GM19240 (cell line): ENCODE results near the gene LRTM1.

Source experiments
- DNase-seq: peaks from one replicate; pipeline ENCODE4 v3.0.0; 2011; ENCODE audit warnings: low spot score; ENCODE audit not compliant: insufficient read length

LRTM1 gene

DNA sequence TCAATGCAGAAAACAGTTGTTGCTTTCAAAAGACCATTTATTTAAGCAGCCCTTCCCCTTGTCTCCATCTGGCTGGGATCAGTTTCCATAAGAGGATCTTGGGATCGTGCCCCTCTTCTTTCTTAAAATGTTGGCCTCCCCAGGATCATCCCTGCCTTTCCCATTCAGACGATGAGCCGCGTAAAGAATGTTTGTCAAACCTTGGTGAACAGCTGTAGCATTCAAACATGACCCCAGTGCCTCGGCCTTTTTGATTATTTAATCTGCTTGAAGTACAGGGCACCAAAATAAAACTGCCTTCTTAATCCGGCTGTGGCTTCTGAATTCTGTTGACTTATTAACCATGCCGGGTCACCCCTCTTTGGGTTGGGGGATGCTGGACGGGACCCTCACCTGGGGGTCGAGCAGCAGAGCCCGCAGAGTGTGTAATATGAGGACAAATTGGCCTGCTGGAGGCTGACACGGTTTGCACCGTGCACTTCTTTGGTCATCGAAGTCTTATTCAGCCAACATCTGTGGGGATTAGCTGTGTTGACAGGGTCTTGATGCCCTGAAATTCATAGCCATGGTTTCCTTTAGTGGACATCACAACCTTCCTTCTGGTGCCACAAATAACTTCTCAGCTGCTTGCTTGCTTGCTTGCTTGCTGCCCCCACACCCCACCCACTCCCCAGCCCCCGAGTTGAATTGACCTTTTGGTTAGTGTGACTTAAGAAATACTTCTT is at the start of gene LRTM1:
TSS of gene LRTM1 (minus strand) at position 14 of the 725 bp plus-strand sequence. CDS start 148 bp downstream, outside the sequence.
- no peak for DNase-seq

DNA sequence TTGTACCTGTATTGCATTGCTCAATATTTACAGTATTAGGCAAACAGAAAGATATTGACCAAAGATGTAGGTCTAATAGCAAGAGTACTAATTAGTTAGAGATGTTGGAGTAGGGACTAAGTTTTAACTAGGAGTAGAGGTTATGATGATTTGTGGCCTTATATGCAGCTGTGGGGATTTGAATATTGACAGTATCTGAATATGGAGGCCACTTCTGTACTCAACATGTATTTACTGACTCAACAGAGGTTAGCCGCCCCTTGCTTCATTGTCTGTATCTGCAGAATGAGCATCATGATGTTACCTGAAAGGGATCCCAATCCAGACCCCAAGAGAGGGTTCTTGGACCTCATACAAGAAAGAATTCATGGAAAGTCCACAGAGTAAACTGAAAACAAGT is 49.6 kb upstream of the LRTM1 start:
- DNase-seq: no peak

GRCh38 chr3:54970895-54971294 is 43.0 kb upstream of the LRTM1 start:
- DNase-seq: no peak

DNA sequence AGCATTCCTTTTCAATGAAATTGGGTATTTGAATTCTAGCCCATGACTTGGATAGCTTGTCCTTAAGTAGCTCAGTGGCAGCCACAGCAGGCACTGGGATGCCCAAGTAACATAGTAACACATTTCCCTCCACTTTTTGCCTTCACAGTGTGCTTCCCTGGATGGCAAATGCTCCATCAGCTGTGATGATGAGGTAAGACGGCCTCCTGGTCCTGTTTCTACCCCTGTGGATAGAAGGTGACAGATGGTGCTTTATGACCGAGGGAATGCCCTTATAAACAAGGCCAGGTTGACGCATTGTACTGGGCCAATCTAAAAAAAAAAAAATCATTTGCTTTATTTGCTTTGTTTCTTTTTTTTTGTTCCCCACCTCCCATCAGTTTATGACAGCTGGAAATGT is 41.8 kb upstream of the LRTM1 start:
- no peak for DNase-seq

DNA sequence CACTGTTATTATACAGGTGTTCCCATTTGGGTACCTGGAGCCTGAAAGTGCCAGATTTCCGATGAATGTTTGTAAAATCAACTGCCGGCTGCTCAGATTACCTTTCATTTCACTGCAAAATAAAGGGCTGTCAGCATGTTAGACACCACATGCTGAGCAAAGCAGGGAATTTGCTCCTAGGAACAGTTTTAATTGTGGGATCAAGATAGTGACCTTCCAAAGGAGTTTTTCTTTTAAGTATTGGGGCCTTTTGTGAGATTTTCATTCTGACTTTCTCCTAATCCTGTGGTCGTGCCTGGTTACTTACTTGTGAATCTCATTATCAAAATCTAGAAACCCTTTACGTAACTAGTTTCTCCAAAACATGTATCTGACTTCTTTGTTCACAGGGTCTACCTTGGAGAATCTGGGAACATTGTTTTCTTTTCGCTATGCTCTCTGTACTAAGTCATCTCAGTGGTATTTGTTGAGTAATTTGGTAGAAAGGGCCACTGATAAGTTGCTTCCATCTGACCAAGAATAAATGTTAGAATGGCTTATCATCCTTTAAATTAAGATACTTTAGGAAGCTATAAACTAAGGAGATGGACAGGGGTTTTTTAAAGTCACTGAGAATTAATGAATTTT is 40.8 kb upstream of the LRTM1 start:
- no peak for DNase-seq

DNA sequence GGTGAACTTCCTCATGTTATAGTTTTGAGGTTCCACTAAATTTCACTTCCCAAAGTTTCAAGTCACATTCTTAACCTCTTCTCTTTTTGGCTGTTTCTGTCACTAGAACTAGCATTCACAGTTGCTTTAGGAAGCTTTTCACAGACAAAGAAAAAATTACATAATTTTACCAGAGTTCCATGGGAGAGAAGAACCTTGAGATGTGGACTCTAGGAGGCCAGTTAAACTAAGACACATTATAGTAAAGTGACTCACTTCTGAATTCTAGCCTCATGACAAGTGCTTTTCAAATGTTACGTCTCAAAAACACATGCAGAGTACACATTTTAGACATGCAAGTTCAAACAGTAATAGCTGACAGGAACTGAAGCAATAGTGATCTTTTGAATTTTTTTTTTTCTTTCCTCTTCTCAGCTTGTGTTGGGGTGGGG is 39.9 kb upstream of the LRTM1 start:
- no peak for DNase-seq

- no peak for DNase-seq
Observed at GRCh38 chr3:54966979-54967378, 39.1 kb upstream of the LRTM1 start.

DNA sequence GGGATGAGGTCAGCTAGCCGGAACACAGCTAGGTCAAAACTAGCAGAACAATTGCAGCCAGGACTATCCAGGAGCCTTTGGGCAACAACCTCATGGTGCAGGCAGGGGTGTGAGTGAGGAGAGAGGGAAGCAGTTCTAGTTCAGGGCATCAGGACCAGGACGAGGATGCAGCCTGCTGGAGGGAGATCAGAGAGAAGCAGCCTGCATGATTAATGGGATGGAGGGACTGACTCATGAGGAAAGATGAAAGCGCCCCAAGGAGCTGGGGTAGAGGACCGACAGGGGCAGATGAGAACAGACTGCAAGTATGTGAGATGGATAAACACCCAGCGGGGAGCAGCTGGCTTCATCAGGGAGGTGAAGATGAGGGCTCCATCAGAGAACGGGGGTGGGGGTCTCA is 37.9 kb upstream of the LRTM1 start:
- DNase-seq: no peak

DNA sequence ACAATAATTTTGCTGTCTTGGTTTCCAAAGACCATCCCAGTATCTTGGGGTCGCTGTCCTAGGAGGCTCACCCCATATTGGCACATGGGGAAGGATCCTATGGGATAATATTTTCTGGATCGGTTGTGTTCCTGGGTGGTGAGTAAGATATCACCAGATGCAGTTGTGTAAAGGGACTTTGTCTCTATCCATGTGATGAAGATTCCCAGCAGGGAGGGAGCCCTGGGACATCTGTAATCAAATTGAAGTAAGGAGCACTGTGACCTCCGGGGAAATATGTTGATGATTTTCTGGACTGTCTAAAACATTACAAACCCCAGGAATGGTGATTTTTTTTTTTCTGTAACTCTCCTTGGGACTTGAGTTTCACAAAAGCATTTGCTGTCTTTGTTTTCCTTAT is 36.2 kb upstream of the LRTM1 start:
- no peak for DNase-seq

GRCh38 chr3:54963641-54964040 is 35.8 kb upstream of the LRTM1 start:
- no peak for DNase-seq

DNA sequence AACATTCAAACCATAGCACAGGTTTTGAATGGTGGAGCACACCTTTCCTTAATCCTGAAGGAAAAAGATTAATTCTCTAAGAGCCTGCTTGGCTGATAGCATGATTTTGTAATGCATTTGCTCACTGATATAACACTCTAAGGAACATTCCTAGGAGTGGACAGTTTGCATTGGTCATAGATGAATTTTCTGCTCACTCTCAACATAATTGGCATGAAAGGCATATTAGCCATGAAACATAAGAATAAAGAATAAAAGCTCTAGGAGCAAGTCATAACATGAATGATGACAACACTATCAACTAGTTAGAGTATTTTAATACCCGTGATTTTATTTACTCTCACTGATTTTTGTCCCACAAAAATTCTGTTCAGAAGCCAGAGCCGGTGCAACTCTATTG is 34.3 kb upstream of the LRTM1 start:
- no peak for DNase-seq

DNA sequence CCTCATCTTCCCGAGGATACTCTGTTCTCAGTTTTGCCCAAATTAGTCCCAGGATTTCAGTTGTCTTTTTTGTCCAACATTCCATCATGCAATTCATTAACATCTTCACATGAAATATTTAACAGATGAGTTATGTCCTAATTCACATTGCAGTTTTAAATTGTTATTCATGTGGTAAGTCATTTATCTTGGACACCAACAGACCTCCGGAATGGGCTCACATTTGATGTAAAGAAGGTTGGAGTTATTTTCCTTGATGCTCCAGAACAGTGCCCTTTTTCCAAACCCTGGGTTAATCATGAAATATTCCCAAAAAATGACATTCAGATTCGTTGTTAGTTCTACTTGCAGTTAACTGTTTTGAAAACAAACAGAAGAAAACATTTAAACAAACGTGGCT is 32.8 kb upstream of the LRTM1 start:
- DNase-seq: no peak

DNA sequence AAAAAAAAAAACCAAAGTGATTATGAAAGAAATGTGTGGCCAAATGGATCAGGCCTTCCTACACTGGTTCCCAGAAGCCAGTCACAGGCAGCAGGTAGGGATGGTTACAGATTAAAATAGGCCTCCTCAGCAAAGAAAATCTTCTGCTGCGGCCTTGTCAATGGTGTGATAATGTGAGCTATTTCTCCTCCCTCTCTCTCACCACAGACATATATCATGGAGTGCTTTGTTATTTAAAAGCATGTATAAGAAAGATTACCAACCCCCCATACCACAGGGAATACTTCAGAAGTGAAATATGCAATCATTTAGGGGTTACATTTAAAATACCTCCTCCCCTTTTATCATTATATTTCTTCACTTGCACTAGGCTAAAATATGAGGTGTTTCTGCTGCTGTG is 32.2 kb upstream of the LRTM1 start:
- DNase-seq: no peak

- no peak for DNase-seq
Observed at GRCh38 chr3:54957711-54958110, 29.9 kb upstream of the LRTM1 start.

- DNase-seq: no peak
Observed at GRCh38 chr3:54955941-54956340, 28.1 kb upstream of the LRTM1 start.

DNA sequence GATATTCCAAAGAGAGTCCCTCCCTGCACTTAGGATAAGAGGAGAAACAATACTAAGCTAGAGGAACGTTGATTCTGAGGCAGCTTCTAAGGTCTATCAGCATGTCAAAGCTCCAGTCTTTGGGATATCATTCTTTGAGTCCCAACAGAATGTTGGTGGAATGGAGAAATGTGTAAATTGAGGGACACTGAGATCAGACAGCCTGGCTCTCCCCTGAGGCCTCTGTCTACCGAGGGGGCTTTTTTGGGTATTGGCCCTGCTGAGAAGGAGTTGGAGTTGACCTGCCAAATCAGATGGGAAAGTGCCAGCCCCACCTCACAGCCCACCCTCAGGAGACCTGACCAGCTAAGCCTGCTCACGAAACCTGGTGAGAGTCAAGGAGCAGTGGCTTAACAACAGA is 27.6 kb upstream of the LRTM1 start:
- no peak for DNase-seq

- DNase-seq: no peak
Observed at GRCh38 chr3:54954521-54954920, 26.7 kb upstream of the LRTM1 start.

GRCh38 chr3:54954022-54954421 is 26.2 kb upstream of the LRTM1 start:
- DNase-seq: no peak

GRCh38 chr3:54951405-54951804 is 23.5 kb upstream of the LRTM1 start:
- DNase-seq: no peak

DNA sequence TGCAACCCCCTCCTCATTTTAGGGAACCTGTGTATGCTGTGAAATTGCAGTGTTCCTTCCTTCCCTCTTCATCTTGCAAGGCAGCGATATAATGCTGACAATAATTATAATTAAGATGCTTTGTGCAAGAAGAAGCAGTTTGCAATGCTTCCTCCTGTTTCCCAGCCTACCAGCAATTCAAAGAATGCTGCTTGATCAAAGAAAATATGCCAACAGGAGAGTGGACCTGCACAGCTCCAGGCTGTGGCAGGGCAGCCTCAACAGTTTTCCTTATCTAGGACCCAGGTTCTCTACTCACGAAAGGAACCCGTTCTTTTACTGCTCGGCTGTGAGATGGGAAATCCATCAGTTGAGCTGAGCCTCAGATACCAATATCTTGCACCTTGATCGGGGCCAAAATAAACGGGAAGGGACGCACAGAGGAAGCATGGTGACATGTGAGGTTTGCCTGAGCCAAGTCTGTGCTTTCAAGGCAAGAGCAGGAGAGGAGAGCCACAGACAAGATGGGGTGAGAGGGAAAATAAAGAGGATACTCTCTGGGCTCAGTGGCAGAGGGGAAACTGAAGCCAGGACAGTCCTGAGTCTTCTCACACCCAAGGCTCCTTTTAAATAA is 22.6 kb upstream of the LRTM1 start:
- DNase-seq: no peak

GRCh38 chr3:54949491-54950044 is 21.7 kb upstream of the LRTM1 start:
- no peak for DNase-seq

DNA sequence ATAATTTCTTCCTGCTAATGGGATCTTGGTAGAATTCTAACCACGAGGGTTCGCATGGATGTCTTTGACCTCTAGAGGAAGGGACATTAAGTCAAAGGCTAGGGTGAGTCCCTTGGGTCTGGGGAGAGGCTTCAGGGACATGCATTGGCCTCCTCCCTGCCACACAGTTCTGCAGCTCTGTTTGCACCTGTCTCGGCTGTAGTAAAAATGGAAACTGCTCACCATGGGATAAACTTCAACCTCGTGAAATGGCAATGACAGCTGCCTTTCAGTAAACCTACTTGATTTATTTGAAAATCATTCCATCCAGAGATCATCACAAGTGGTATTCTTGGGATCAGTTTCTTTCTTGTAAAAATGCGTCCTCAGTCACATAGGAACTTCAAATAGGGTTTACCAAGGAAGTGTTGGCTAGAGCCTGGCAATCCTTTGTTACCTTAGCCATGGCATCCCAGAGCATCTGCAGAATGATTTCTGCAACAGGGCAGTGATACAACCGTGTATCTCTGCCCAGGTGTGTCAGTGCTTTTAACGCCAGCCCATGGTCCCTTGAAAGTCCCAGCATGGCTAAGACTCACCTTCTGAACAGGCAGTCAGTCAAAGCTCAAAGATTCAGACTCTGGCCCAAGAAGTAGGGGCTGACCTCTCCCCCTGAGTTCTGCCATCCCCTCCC is 14.0 kb upstream of the LRTM1 start:
- DNase-seq: no peak
